DND-41 (cell line): ENCODE measurements around the gene CFAP251.
"Not testable (repeated sequence)": the region's sequence is repeated elsewhere in the genome, so short reads cannot be mapped to it uniquely, and the experiment has no call there.

Source experiments
- ATAC-seq: fragments of 200-7000 bp; cut with Tn5 transposase; 3 replicates; pipeline ENCODE4 v1.9.1; 2021; ENCODE audit warnings: low read depth; ENCODE audit not compliant: insufficient read depth
- DNase-seq: peaks from one replicate; pipeline ENCODE4 v3.0.0-alpha.2; 2020
- H2AFZ ChIP-seq: 2 replicates; pipeline ENCODE4 v1.6.0; 2012; ENCODE audit warnings: low read depth, low read length
- H3K27ac ChIP-seq: 2 replicates; pipeline ENCODE4 v1.5.1; 2012; ENCODE audit warnings: low read length, inconsistent platforms
- H3K27me3 ChIP-seq: fragments of 200-600 bp; sonication (generic); 2 replicates; pipeline ENCODE4 v1.6.0; 2012; ENCODE audit warnings: low read length, mild to moderate bottlenecking, inconsistent platforms; ENCODE audit not compliant: insufficient read depth, poor library complexity
- H3K36me3 ChIP-seq: 2 replicates; pipeline ENCODE4 v1.5.1; 2012; ENCODE audit warnings: low read length, inconsistent platforms; ENCODE audit not compliant: insufficient read depth
- H3K4me1 ChIP-seq: 2 replicates; pipeline ENCODE4 v1.5.1; 2012; ENCODE audit warnings: mild to moderate bottlenecking, low read length; ENCODE audit not compliant: insufficient read depth
- H3K4me2 ChIP-seq: 2 replicates; pipeline ENCODE4 v1.6.0; 2012; ENCODE audit warnings: mild to moderate bottlenecking, moderate library complexity, low read length, inconsistent platforms; ENCODE audit not compliant: insufficient read depth
- H3K4me3 ChIP-seq, 2 experiments: fragments of 200-600 bp in 1 of 2; shearing (Covaris generic) in 1 of 2; 2 replicates each; pipeline ENCODE4 v1.5.1; 2012 to 2016; ENCODE audit warnings: inconsistent platforms in 2 of 2, low read length in 2 of 2, mild to moderate bottlenecking in 2 of 2, low read depth in 1 of 2, moderate library complexity in 1 of 2
- H3K79me2 ChIP-seq: 2 replicates; pipeline ENCODE4 v1.6.0; 2012; ENCODE audit warnings: low read length, inconsistent platforms; ENCODE audit not compliant: insufficient read depth
- H3K9ac ChIP-seq: 2 replicates; pipeline ENCODE4 v1.6.0; 2012; ENCODE audit warnings: low read depth, mild to moderate bottlenecking, inconsistent platforms, low read length, moderate library complexity
- H3K9me3 ChIP-seq: 2 replicates; pipeline ENCODE4 v1.5.1; 2012; ENCODE audit warnings: low read length, moderate library complexity, mild to moderate bottlenecking, inconsistent platforms; ENCODE audit not compliant: insufficient read depth, severe bottlenecking
- H4K20me1 ChIP-seq: 2 replicates; pipeline ENCODE4 v1.6.0; 2012; ENCODE audit warnings: low read length; ENCODE audit not compliant: insufficient read depth
- CTCF ChIP-seq: IDR thresholded peaks from 2 replicates; pipeline ENCODE4 v1.5.1; 2012; ENCODE audit warnings: borderline replicate concordance, low read length, moderate library complexity, mild to moderate bottlenecking; ENCODE audit not compliant: poor library complexity, severe bottlenecking; ENCODE audit errors: extremely low read depth
- EZH2 ChIP-seq: IDR thresholded peaks from 3 replicates; pipeline ENCODE4 v1.6.1; 2012; ENCODE audit warnings: borderline replicate concordance, low read depth, mild to moderate bottlenecking, moderate library complexity, low read length, inconsistent platforms; ENCODE audit not compliant: severe bottlenecking

The CFAP251 gene

GRCh38 chr12:121986489-121987245, 68.3 kb downstream of the CFAP251 start:
- TF ChIP-seq EZH2 (no peak), CTCF (no peak)
- no peaks in the 10 kb centered on the region for H3K36me3 ChIP-seq
- no peaks in the 10 kb centered on the region for H4K20me1 ChIP-seq
- peaks cover 11% of the 10 kb centered on the region for H3K4me1 ChIP-seq
- DNase-seq (no peak), ATAC-seq (no peak)
- no peaks in the 10 kb centered on the region for H3K27me3 ChIP-seq
- no peaks in the 10 kb centered on the region for H3K79me2 ChIP-seq
- no peak overlapping the region for H3K4me2 ChIP-seq
- no peak overlapping the region for H3K9ac ChIP-seq
- no peak overlapping the region for H2AFZ ChIP-seq
- H3K9me3 ChIP-seq, result no peaks in the 10 kb centered on the region
- H3K27ac ChIP-seq, result no peak overlapping the region
- H3K4me3 ChIP-seq, result no peak overlapping the region

- H3K4me3 ChIP-seq, ATAC-seq, DNase-seq, H3K9me3 ChIP-seq, H3K27me3 ChIP-seq, H3K79me2 ChIP-seq, H3K4me1 ChIP-seq, H3K36me3 ChIP-seq, H4K20me1 ChIP-seq, H3K4me2 ChIP-seq, H3K9ac ChIP-seq, H3K27ac ChIP-seq, H2AFZ ChIP-seq: not testable (repeated sequence)
These were observed 70.1 kb downstream of the CFAP251 start for GRCh38 chr12:121988519-121988918.

- TF ChIP-seq CTCF, result no peak
- no peak for TF ChIP-seq EZH2
- Histone ChIP-seq H3K4me3 (no peak overlapping the region), H4K20me1 (no peaks in the 10 kb centered on the region), H3K36me3 (no peaks in the 10 kb centered on the region), H3K27me3 (no peaks in the 10 kb centered on the region), H3K9ac (no peak overlapping the region), H3K4me2 (no peak overlapping the region), H3K27ac (no peak overlapping the region), H2AFZ (no peak overlapping the region), H3K4me1 (no peaks in the 10 kb centered on the region), H3K79me2 (no peaks in the 10 kb centered on the region), H3K9me3 (no peaks in the 10 kb centered on the region)
- no peak for DNase-seq
- no peak for ATAC-seq
These were observed 71.1 kb downstream of the CFAP251 start for GRCh38 chr12:121989276-121990113.

- no peak overlapping the region for H3K4me3 ChIP-seq
- no peaks in the 10 kb centered on the region for H3K79me2 ChIP-seq
- ATAC-seq, result no peak
- TF ChIP-seq EZH2 (no peak), CTCF (no peak)
- no peak overlapping the region for H3K27ac ChIP-seq
- H2AFZ ChIP-seq, result no peak overlapping the region
- no peaks in the 10 kb centered on the region for H3K36me3 ChIP-seq
- no peak for DNase-seq
- no peaks in the 10 kb centered on the region for H3K4me1 ChIP-seq
- H3K4me2 ChIP-seq, result no peak overlapping the region
- no peak overlapping the region for H3K9ac ChIP-seq
- H3K27me3 ChIP-seq, result no peaks in the 10 kb centered on the region
- no peaks in the 10 kb centered on the region for H4K20me1 ChIP-seq
- H3K9me3 ChIP-seq, result no peaks in the 10 kb centered on the region
These were observed 71.8 kb downstream of the CFAP251 start for GRCh38 chr12:121990114-121990647.
